ENCODE data around the gene FBXO39.
"Not testable (repeated sequence)": the region's sequence is repeated elsewhere in the genome, so short reads cannot be mapped to it uniquely, and the experiment has no call there.

FBXO39 gene

DNA sequence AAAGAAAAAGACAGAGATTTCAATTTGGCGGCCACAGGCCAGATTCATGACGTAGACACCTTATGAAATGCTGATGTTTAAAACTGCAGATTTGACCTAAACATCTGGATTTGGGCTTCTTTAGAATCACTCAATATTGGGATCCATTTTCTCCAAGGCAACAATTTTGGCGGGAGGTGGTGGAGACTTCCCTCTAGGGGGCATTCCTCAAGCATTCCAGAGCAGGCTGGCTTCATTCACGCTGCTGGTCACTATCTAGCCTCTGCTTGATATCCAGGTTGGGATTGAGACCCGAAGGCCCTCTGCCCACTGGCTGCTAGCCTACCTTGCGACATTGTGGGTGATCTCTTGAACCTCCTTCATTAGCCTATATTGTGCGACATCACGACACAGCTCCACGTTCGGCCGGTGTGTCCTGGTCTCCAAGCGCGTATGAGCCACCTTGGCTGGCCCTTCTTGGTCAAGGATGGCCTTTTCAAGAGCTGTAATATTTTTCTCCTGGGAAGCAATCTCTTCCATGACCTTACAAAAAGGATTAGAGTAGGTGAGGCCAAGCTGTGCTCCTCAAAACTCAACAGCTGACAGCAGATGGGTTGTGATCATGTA is 24.5 kb downstream of the FBXO39 start:
- ATAC-seq (replicated peaks) (no peak), DNase-seq (no peak)
- Mint-ChIP-seq H3K27me3 (peaks cover 21 to 39% of the 10 kb centered on the region in 2 donors), H3K36me3 (no peaks in the 10 kb centered on the region), H3K9me3 (no peaks in the 10 kb centered on the region), H3K4me3 (no peak overlapping the region), H3K4me1 (no peaks in the 10 kb centered on the region), H3K27ac (no peak overlapping the region)

DNA sequence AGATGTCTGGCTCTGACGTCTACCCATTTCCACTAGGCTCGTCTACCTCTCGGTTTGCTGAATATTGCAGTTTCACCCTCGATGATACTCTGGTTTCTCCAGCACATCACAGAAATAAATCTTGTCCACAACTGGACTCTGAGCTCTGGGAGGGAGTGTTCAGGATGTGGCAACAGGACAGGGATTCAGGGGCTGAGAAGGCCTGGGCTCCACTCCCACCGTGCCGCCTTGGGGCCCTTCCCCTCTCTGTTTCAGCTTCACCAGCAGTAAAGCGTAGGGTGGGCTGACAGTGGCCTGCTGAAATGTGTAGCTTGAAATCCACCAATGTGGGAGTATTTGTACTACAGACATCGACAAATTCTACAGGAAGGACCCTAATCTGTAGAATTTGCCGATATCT is 35.5 kb downstream of the FBXO39 start:
- H3K27me3 Mint-ChIP-seq = peaks cover 35 to 40% of the 10 kb centered on the region in 2 donors
- H3K9me3 Mint-ChIP-seq = peaks cover 0 to 2% of the 10 kb centered on the region in 2 donors
- no peak overlapping the region for H3K27ac Mint-ChIP-seq
- no peak overlapping the region for H3K4me3 Mint-ChIP-seq
- H3K36me3 Mint-ChIP-seq = no peaks in the 10 kb centered on the region
- ATAC-seq (replicated peaks) (no peak), DNase-seq (no peak)
- no peaks in the 10 kb centered on the region for H3K4me1 Mint-ChIP-seq

DNA sequence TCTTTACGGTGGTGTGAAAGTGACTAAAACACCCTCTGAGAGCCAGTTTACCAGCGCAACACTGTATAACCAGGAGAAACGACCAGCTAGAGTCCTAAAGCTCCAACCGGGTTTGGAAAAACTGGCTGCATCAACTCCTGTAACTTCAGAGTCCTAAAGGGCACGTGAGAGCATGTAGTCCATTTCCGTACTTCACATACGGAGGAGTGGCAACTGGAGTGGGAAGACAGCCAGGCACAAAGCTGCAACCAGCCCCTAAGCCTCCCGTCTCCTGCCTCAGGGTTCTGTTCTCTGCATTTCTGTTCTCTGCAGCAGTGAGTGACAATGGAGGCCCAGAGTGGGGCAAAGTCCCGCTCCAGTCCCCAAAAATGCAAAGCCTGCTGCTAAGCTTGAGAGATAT is 36.3 kb downstream of the FBXO39 start:
- no peaks in the 10 kb centered on the region for H3K4me1 Mint-ChIP-seq
- no peak for DNase-seq
- H3K4me3 Mint-ChIP-seq = no peak overlapping the region
- peaks cover 35 to 37% of the 10 kb centered on the region in 2 donors for H3K27me3 Mint-ChIP-seq
- no peaks in the 10 kb centered on the region for H3K36me3 Mint-ChIP-seq
- H3K9me3 Mint-ChIP-seq = peaks cover 0 to 2% of the 10 kb centered on the region in 2 donors
- no peak for ATAC-seq (replicated peaks)
- no peak overlapping the region for H3K27ac Mint-ChIP-seq

DNA sequence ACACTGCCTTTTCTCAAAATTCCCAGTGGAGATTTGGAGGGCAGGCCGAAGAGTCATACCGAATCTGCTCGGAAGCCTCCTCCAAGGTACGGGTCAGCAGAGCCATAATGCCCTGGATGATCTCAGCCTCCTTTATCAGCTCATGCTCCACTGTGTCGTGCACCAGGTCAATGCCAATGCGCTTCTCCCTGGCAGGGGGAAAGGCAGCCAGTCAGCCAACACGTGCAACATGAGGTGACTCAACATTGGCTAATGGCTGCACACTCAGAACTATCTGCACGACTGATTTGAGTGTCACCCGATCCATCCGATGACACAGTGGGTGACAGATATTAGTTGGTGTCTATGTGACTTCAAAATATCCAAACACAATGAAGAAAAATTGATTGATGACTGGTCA is 39.8 kb downstream of the FBXO39 start:
- Mint-ChIP-seq H3K9me3 (peaks cover 0 to 2% of the 10 kb centered on the region in 2 donors), H3K27ac (no peak overlapping the region), H3K4me1 (no peaks in the 10 kb centered on the region), H3K4me3 (no peak overlapping the region), H3K27me3 (peaks cover 35 to 37% of the 10 kb centered on the region in 2 donors), H3K36me3 (no peaks in the 10 kb centered on the region)
- ATAC-seq (replicated peaks) (no peak), DNase-seq (no peak)

DNA sequence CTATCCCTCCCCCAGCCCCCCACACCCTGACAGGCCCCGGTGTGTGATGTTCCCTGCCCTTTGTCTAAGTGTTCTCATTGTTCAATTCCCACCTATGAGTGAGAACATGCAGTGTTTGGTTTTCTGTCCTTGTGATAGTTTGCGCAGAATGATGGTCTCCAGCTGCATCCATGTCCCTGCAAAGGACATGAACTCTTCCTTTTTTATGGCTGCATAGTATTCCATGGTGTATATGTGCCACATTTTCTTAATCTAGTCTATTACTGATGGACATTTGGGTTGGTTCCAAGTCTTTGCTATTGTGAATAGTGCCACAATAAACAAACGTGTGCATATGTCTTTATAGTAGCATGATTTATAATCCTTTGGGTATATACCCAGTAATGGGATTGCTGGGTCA is 40.4 kb downstream of the FBXO39 start:
- not testable (repeated sequence) for H3K9me3 Mint-ChIP-seq, DNase-seq, H3K27ac Mint-ChIP-seq

DNA sequence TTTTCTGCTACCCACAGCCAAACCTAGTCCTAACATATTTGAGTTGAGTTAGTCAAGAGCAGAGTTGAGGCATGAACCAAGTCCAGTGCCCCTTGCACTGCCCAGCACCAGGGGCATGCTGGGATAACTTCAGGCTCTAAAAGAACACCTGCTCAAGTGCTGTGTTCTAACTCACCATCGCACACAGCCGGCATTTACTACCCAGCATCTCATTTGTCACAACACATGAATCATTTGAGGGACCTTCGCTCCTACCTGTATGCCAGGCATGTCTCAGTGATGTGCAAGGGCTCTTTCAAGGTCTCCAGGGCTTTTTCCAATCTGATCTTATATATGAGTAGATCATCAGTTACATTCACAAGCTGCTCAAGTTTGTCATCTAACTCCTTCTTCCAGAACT is 42.9 kb downstream of the FBXO39 start:
- Mint-ChIP-seq H3K27ac (no peak overlapping the region), H3K4me1 (no peaks in the 10 kb centered on the region), H3K9me3 (peaks cover 0 to 2% of the 10 kb centered on the region in 2 donors), H3K27me3 (peaks cover 29 to 30% of the 10 kb centered on the region in 2 donors), H3K36me3 (no peaks in the 10 kb centered on the region), H3K4me3 (no peak overlapping the region)
- DNase-seq = no peak
- no peak for ATAC-seq (replicated peaks)

More for the DNA sequence above, 40.4 kb downstream of the FBXO39 start:
- not testable (repeated sequence) for H3K4me3 Mint-ChIP-seq; ATAC-seq (replicated peaks); H3K4me1 Mint-ChIP-seq; H3K36me3 Mint-ChIP-seq
- peaks cover 32 to 37% of the 10 kb centered on the region in 2 donors for H3K27me3 Mint-ChIP-seq

DNA sequence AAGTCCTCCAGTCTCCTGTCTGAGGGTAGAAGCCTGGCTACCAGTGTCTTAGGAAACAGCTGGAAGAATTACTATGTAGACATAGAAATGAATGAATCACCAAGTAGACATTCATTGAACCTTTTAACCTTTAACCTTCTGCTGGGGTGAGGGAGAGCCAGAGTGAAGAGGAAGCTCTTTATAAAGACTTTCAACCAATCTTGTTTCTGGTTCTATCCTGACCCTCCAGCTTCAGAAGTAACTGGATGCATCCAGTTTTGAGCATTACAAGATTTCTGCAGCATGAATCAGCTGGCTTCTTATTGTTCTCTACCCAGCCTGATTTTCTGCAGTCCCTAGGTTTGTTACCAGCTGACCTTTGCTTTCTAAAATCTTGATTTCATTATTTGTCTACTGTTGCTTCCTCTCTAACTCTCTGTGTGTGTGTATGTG is 47.0 kb downstream of the FBXO39 start:
- ATAC-seq (replicated peaks) (peak in 1 of 2 donors; percentile 14), DNase-seq (no peak)
- Mint-ChIP-seq H3K4me3 (no peak overlapping the region), H3K4me1 (no peaks in the 10 kb centered on the region), H3K27me3 (peaks cover 31% of the 10 kb centered on the region in 2 donors), H3K27ac (no peak overlapping the region), H3K9me3 (peaks cover 0 to 2% of the 10 kb centered on the region in 2 donors), H3K36me3 (no peaks in the 10 kb centered on the region)

DNA sequence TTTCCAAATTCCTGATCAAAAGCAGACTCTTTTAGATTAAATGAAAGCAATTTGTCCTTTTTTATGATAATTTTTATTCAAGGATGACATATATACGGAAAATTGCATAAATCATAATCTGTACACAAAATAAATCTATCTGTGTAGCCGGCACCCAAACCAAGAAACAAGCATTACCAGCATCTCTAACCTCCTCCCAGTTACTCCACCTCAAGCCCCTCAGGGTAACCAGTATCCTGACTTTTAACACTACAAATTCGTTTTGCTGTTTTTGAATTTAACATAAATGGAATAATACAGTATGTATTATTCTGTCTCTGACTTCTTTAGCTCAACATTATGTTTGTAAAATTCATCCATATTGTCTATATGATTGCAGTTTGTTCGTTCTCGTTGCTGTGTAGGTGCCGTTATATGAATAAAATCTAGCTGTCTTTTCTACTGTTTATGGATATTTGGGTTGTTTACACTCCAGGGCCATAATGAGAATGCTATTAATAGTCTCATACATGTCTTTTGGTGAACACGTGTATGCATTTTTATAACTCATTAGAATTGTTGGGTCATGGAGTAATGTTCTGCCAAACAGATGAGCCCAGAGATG is 54.5 kb downstream of the FBXO39 start:
- no peaks in the 10 kb centered on the region for H3K36me3 Mint-ChIP-seq
- ATAC-seq (replicated peaks) (no peak), DNase-seq (no peak)
- no peak overlapping the region for H3K4me3 Mint-ChIP-seq
- peaks cover 9 to 14% of the 10 kb centered on the region in 2 donors for H3K4me1 Mint-ChIP-seq
- H3K9me3 Mint-ChIP-seq = no peaks in the 10 kb centered on the region
- peaks cover 43 to 48% of the 10 kb centered on the region in 2 donors for H3K27me3 Mint-ChIP-seq
- peak overlapping the region; percentile 56 for H3K27ac Mint-ChIP-seq

DNA sequence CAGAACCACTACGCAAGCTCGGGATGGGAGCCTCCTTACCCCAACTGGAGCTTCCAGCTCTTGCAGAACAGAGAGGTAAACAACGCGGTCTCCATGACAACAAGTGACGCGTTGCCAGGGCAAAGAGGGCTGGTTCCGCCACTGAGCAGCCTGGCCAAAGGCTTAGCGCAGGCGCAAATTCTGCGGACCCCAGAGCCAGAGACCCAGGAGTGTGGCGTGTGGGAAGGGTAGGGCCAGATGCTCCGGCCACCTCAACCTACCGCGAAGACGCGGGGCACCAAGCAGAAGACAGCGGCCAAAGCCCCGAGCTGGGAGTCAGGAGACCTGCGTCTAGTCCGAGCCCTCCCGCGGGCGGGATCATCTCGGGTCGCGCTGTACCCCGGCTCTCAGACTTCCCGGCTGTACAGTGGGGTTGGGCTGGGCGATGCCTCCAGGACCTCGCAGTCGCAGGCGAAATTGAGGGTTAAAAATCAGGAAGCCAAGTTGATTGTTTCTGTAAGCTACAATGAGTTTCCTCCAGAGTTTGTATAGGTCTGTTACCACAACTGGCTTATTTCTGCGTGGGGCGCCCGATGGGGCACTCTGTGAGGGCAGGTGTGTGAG is 55.7 kb downstream of the FBXO39 start, which contains the start of gene TEKT1:
TEKT1 (minus strand) TSS at position 69 of the 603 bp plus-strand sequence. CDS start 1,353 bp downstream, outside the sequence.
- Mint-ChIP-seq H3K9me3 (no peaks in the 10 kb centered on the region), H3K4me1 (peaks cover 9 to 14% of the 10 kb centered on the region in 2 donors), H3K4me3 (peak within 1 kb of the TSS; percentile 87 to 89), H3K27me3 (peaks cover 43 to 60% of the 10 kb centered on the region in 2 donors), H3K27ac (peak within 1 kb of the TSS; percentile 85), H3K36me3 (no peaks in the 10 kb centered on the region)
- DNase-seq (peak; percentile 60), ATAC-seq (replicated peaks) (peak; percentile 99)
